Sigmoid colon (tissue), 7 donors: Measurements from ENCODE around the gene NHLRC4. TPM values are rescaled to one million over a fixed set of nuclear protein-coding genes. Genes with fewer than 3 reads are reported as not detected.

Experiments used
- DNase-seq: peaks from one replicate; pipeline ENCODE4 v3.0.0-alpha.2; 2019
- H3K27ac ChIP-seq, 4 donors: fragments of 200-600 bp; sonication (generic); one replicate each; pipeline ENCODE4 v1.5.1; 2016 to 2019; ENCODE audit warnings: mild to moderate bottlenecking in 1 of 4
- H3K27me3 ChIP-seq, 3 donors: fragments of 200-600 bp; sonication (generic); one replicate each; pipeline ENCODE4 v1.5.1; 2019; ENCODE audit warnings: mild to moderate bottlenecking in 1 of 3
- H3K36me3 ChIP-seq, 4 donors: fragments of 200-600 bp; sonication (generic); one replicate each; pipeline ENCODE4 v1.5.1; 2016 to 2019
- H3K4me1 ChIP-seq, 4 donors: fragments of 200-600 bp; sonication (generic); one replicate each; pipeline ENCODE4 v1.5.1; 2017 to 2019
- H3K4me3 ChIP-seq, 4 donors: fragments of 200-600 bp; sonication (generic); one replicate each; pipeline ENCODE4 v1.5.1; 2017 to 2019; ENCODE audit warnings: mild to moderate bottlenecking in 2 of 4, moderate library complexity in 1 of 4
- H3K9me3 ChIP-seq, 4 donors: fragments of 200-600 bp in 3 of 4; sonication (generic) in 3 of 4; one replicate each; pipeline versions ENCODE4 v1.5.1 to v1.6.1; 2013 to 2019
- EP300 ChIP-seq, 4 donors: sonication (generic); formaldehyde crosslinking; IDR thresholded peaks; one replicate each; pipeline ENCODE4 v1.6.1; 2017; ENCODE audit warnings: antibody characterized with exemption in 4 of 4
- POLR2A ChIP-seq, 2 donors: fragments of 450-650 bp; IDR thresholded peaks; one replicate each; pipeline ENCODE4 v1.6.1; 2016; ENCODE audit warnings: antibody characterized with exemption in 2 of 2, mild to moderate bottlenecking in 2 of 2, moderate library complexity in 2 of 2
- POLR2AphosphoS5 ChIP-seq, 4 donors: sonication (generic); formaldehyde crosslinking; IDR thresholded peaks; one replicate each; pipeline ENCODE4 v1.6.1; 2017; ENCODE audit warnings: antibody characterized with exemption in 4 of 4
- WGBS, 2 donors: extraction: QIAGEN DNeasy Blood & Tissue Kit; methylation state at CpG; one replicate each; pipeline ENCODE4 v1.1.7; 2013; 5-methylcytosine and 5-hydroxymethylcytosine counted together
- intact Hi-C: fragments of 100-400 bp; cut with DNase I; formaldehyde crosslinking; loops from one replicate; pipeline ENCODE4 v1.15.1; 2023
- polyA plus RNA-seq, 3 donors: library from polyadenylated mRNA; stranded (reverse); fragments of 200-250 nt; gene quantifications; one replicate each; pipeline ENCODE4 v1.2.3, GENCODE V29; 2013
- total RNA-seq, 4 donors: library from RNA; depleted of rRNA; stranded (reverse); fragments of >200 nt; gene quantifications; one replicate each; pipeline ENCODE4 v1.1.0, GENCODE V29; 2016
- TF ChIP-seq, protein P1 (sequence below), 4 experiments: fragments of 450-650 bp in 3 of 4; fragments of 200-600 bp in 1 of 4; IDR thresholded peaks; one replicate each; pipeline ENCODE4 v1.5.1; 2016 to 2019; ENCODE audit warnings: antibody characterized with exemption in 4 of 4, mild to moderate bottlenecking in 3 of 4, moderate library complexity in 2 of 4
- donor health status: healthy with polysubstance abuse.
- donor health status: Bipolar disorder and iron deficiency.
- donor health status: healthy.

NHLRC4 gene
- total and polyA plus RNA-seq, 7 donors: 0.60 to 4.2 (median 1.5) TPM

- H3K4me3 ChIP-seq: peak overlapping the region; percentile 58 to 97 (median 74)
- H3K36me3 ChIP-seq: peaks cover 0 to 4% (median 0%) of the 10 kb centered on the region in 4 donors
- peak; percentile 65 for DNase-seq
- H3K27me3 ChIP-seq: no peaks in the 10 kb centered on the region
- H3K27ac ChIP-seq: peak overlapping the region in 3 of 4 donors; percentile 85 to 95 (median 85)
- peaks cover 0 to 45% (median 42%) of the 10 kb centered on the region in 4 donors for H3K4me1 ChIP-seq
- WGBS, 2 donors: 13 to 54% methylated on average over 10 of the region's 10 CpGs
- TF ChIP-seq POLR2A (IDR thresholded peaks at IDR 0.05) (no peak), EP300 (IDR thresholded peaks at IDR 0.05) (no peak), POLR2AphosphoS5 (IDR thresholded peaks at IDR 0.05) (no peak)
- TF ChIP-seq, protein P1, sequence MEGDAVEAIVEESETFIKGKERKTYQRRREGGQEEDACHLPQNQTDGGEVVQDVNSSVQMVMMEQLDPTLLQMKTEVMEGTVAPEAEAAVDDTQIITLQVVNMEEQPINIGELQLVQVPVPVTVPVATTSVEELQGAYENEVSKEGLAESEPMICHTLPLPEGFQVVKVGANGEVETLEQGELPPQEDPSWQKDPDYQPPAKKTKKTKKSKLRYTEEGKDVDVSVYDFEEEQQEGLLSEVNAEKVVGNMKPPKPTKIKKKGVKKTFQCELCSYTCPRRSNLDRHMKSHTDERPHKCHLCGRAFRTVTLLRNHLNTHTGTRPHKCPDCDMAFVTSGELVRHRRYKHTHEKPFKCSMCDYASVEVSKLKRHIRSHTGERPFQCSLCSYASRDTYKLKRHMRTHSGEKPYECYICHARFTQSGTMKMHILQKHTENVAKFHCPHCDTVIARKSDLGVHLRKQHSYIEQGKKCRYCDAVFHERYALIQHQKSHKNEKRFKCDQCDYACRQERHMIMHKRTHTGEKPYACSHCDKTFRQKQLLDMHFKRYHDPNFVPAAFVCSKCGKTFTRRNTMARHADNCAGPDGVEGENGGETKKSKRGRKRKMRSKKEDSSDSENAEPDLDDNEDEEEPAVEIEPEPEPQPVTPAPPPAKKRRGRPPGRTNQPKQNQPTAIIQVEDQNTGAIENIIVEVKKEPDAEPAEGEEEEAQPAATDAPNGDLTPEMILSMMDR (IDR thresholded peaks at IDR 0.05): no peak
- intact Hi-C loops: no loop called here
- H3K9me3 ChIP-seq: no peaks in the 10 kb centered on the region
Observed at GRCh38 chr16:590815-591200, 24.0 kb downstream of the NHLRC4 start.

- TF ChIP-seq EP300 (IDR thresholded peaks at IDR 0.05) (no peak), POLR2AphosphoS5 (IDR thresholded peaks at IDR 0.05) (no peak), POLR2A (IDR thresholded peaks at IDR 0.05) (no peak)
- TF ChIP-seq, protein P1 (IDR thresholded peaks at IDR 0.05): no peak
- peaks cover 0 to 45% (median 42%) of the 10 kb centered on the region in 4 donors for H3K4me1 ChIP-seq
- H3K27ac ChIP-seq: no peak overlapping the region
Observed at GRCh38 chr16:591231-591630, 24.4 kb downstream of the NHLRC4 start.

GRCh38 chr16:591892-592517, 25.2 kb downstream of the NHLRC4 start:
- Histone ChIP-seq H3K4me1 (peaks cover 0 to 42% (median 41%) of the 10 kb centered on the region in 4 donors), H3K36me3 (peaks cover 0 to 4% (median 0%) of the 10 kb centered on the region in 4 donors), H3K27ac (no peak overlapping the region), H3K4me3 (no peak overlapping the region), H3K27me3 (no peaks in the 10 kb centered on the region), H3K9me3 (no peaks in the 10 kb centered on the region)
- TF ChIP-seq POLR2A (IDR thresholded peaks at IDR 0.05) (no peak), EP300 (IDR thresholded peaks at IDR 0.05) (no peak), POLR2AphosphoS5 (IDR thresholded peaks at IDR 0.05) (no peak)
- TF ChIP-seq, protein P1 (IDR thresholded peaks at IDR 0.05): no peak
- 62 to 85% methylated on average over 15 of the region's 15 CpGs for WGBS, 2 donors
- DNase-seq: no peak
- intact Hi-C loops: no loop called here

More at GRCh38 chr16:591231-591630, 24.4 kb downstream of the NHLRC4 start:
- 31 to 85% methylated on average over 8 of the region's 8 CpGs for WGBS, 2 donors
- H3K27me3 ChIP-seq: no peaks in the 10 kb centered on the region
- DNase-seq: no peak
- no peaks in the 10 kb centered on the region for H3K9me3 ChIP-seq
- H3K4me3 ChIP-seq: peak overlapping the region in 2 of 4 donors; percentile 62 to 87
- H3K36me3 ChIP-seq: peaks cover 0 to 4% (median 0%) of the 10 kb centered on the region in 4 donors
- intact Hi-C loops: no loop called here

- Histone ChIP-seq H3K27ac (peak overlapping the region in 2 of 4 donors; percentile 14 to 53), H3K36me3 (peaks cover 0 to 4% (median 0%) of the 10 kb centered on the region in 4 donors), H3K9me3 (no peaks in the 10 kb centered on the region), H3K4me3 (no peak overlapping the region), H3K4me1 (peaks cover 0 to 41% (median 34%) of the 10 kb centered on the region in 4 donors), H3K27me3 (no peaks in the 10 kb centered on the region)
- TF ChIP-seq POLR2A (IDR thresholded peaks at IDR 0.05): no peak
- TF ChIP-seq, protein P1 (IDR thresholded peaks at IDR 0.05): no peak
- TF ChIP-seq EP300 (IDR thresholded peaks at IDR 0.05): no peak
- TF ChIP-seq POLR2AphosphoS5 (IDR thresholded peaks at IDR 0.05): no peak
- intact Hi-C loops: no loop called here
- 59 to 72% methylated on average over 24 of the region's 24 CpGs for WGBS, 2 donors
- DNase-seq: peak; percentile 77
Observed at GRCh38 chr16:592518-593306, 25.9 kb downstream of the NHLRC4 start.
